HepG2 (cell line): ENCODE measurements around the gene STMN3. TPM values are rescaled to one million over a fixed set of nuclear protein-coding genes. Genes with fewer than 3 reads are reported as not detected.

Experiments used
- ATF3 ChIP-seq: sonication (generic); formaldehyde crosslinking; IDR thresholded peaks from 2 replicates; pipeline ENCODE4 v1.4.0; 2020; ENCODE audit warnings: missing genetic modification reagents
- CCAR2 ChIP-seq: fragments of 200-400 bp; formaldehyde crosslinking; optimal IDR thresholded peaks from 2 replicates; pipeline ENCODE3; 2018; ENCODE audit warnings: low read depth, mild to moderate bottlenecking, low read length, moderate library complexity
- CHD4 ChIP-seq: fragments of 200-600 bp; sonication (generic); IDR thresholded peaks from 2 replicates; pipeline ENCODE4 v1.7.0; 2017; ENCODE audit warnings: mild to moderate bottlenecking, low read length, borderline replicate concordance
- DDIT3 ChIP-seq: sonication (generic); formaldehyde crosslinking; IDR thresholded peaks from 2 replicates; pipeline ENCODE4 v1.4.0; 2020; ENCODE audit warnings: mild to moderate bottlenecking, missing genetic modification reagents
- DZIP1 ChIP-seq: sonication (generic); formaldehyde crosslinking; IDR thresholded peaks from 2 replicates; pipeline ENCODE4 v1.5.0; 2020; ENCODE audit warnings: mild to moderate bottlenecking, missing genetic modification reagents
- JDP2 ChIP-seq: sonication (generic); formaldehyde crosslinking; IDR thresholded peaks from 2 replicates; pipeline ENCODE4 v1.8.1; 2022; ENCODE audit warnings: missing genetic modification reagents, borderline replicate concordance
- LBX2 ChIP-seq: sonication (generic); formaldehyde crosslinking; IDR thresholded peaks from 2 replicates; pipeline ENCODE4 v1.5.0; 2020; ENCODE audit warnings: missing genetic modification reagents, mild to moderate bottlenecking, borderline replicate concordance
- LCORL ChIP-seq, 2 experiments: fragments of 450-650 bp in 1 of 2; sonication (generic) in 1 of 2; formaldehyde crosslinking in 1 of 2; IDR thresholded peaks; 2 replicates each; pipeline versions ENCODE4 v1.5.0 to v1.6.1; 2017 to 2020; ENCODE audit warnings: antibody characterized with exemption in 1 of 2, missing genetic modification reagents in 1 of 2
- NKX3-1 ChIP-seq: sonication (generic); formaldehyde crosslinking; IDR thresholded peaks from 2 replicates; pipeline ENCODE4 v1.5.0; 2020; ENCODE audit warnings: missing genetic modification reagents
- NR3C1 ChIP-seq: sonication (generic); formaldehyde crosslinking; IDR thresholded peaks from 2 replicates; pipeline ENCODE4 v1.4.0; 2020; ENCODE audit warnings: missing genetic modification reagents
- SIN3A ChIP-seq: IDR thresholded peaks from 2 replicates; pipeline ENCODE4 v1.6.1; 2011; ENCODE audit warnings: low read depth, mild to moderate bottlenecking, control low read depth, low read length, borderline replicate concordance
- SMAD9 ChIP-seq: sonication (generic); formaldehyde crosslinking; IDR thresholded peaks from 2 replicates; pipeline ENCODE4 v1.5.1; 2020; ENCODE audit warnings: mild to moderate bottlenecking, missing genetic modification reagents
- TCF7 ChIP-seq: sonication (generic); IDR thresholded peaks from 2 replicates; pipeline ENCODE4 v1.6.1; 2016; ENCODE audit warnings: antibody characterized with exemption, low read depth
- TFAP4 ChIP-seq: sonication (generic); IDR thresholded peaks from 2 replicates; pipeline ENCODE4 v1.6.1; 2016; ENCODE audit warnings: low read depth, borderline replicate concordance
- TSC22D2 ChIP-seq: sonication (generic); formaldehyde crosslinking; IDR thresholded peaks from 2 replicates; pipeline ENCODE4 v1.5.1; 2020; ENCODE audit warnings: missing genetic modification reagents, mild to moderate bottlenecking, borderline replicate concordance
- ZBTB1 ChIP-seq: sonication (generic); formaldehyde crosslinking; IDR thresholded peaks from 2 replicates; pipeline ENCODE4 v1.4.0; 2020; ENCODE audit warnings: missing genetic modification reagents, borderline replicate concordance
- ZBTB34 ChIP-seq: sonication (generic); formaldehyde crosslinking; IDR thresholded peaks from 2 replicates; pipeline ENCODE4 v1.8.0; 2022; ENCODE audit warnings: mild to moderate bottlenecking, missing genetic modification reagents
- ZNF382 ChIP-seq: sonication (generic); formaldehyde crosslinking; IDR thresholded peaks from 2 replicates; pipeline ENCODE4 v1.5.0; 2020; ENCODE audit warnings: missing genetic modification reagents, mild to moderate bottlenecking, borderline replicate concordance
- polyA plus RNA-seq, 8 experiments: library from polyadenylated mRNA; depleted of rRNA in 3 of 8; stranded (reverse) in 7 of 8; unstranded in 1 of 8; fragments of >200 nt; fragmentation: Illumina TruSeq in 4 of 8; extraction: Trizol in 4 of 8; gene quantifications; 2 replicates each; pipeline versions ENCODE4 v1.2.1 to v1.2.3, GENCODE V29; 2011 to 2016; ENCODE audit warnings: low read depth in 4 of 8, missing spikeins in 1 of 8, mixed read lengths in 1 of 8; ENCODE audit not compliant: insufficient read depth in 1 of 8
- total RNA-seq, 5 experiments: library from RNA; depleted of rRNA; stranded (reverse); fragments of >200 nt; fragmentation: Illumina TruSeq; extraction: Trizol; gene quantifications; 2 replicates each; pipeline ENCODE4 v1.2.3, GENCODE V29; 2016; ENCODE audit warnings: low read depth in 1 of 5
- TF ChIP-seq, protein P1 (sequence below): sonication (generic); formaldehyde crosslinking; IDR thresholded peaks from 2 replicates; pipeline ENCODE4 v1.4.0; 2020; ENCODE audit warnings: missing genetic modification reagents
- TF ChIP-seq, protein P2 (sequence below): sonication (generic); formaldehyde crosslinking; IDR thresholded peaks from 2 replicates; pipeline ENCODE4 v1.4.0; 2020; ENCODE audit warnings: missing genetic modification reagents, mild to moderate bottlenecking, borderline replicate concordance

The STMN3 gene
- total and polyA plus RNA-seq, 2 of the 13 experiments (the other 11 are each of a cell fraction or from before 2014, with no cell fraction given) = 21.0 to 48.3 TPM

- TF ChIP-seq DDIT3 (CRISPR knock-in tag) = no peak
- TF ChIP-seq TSC22D2 = peak; percentile 41; the same call in 1 of the 2 replicates
- TF ChIP-seq NR3C1 (CRISPR knock-in tag) = no peak
- TF ChIP-seq LCORL (IDR thresholded peaks at IDR 0.05) = no peak
- peak; percentile 63 for TF ChIP-seq LCORL (CRISPR knock-in tag; IDR thresholded peaks at IDR 0.05)
- peak; percentile 78; the same call in 1 of the 2 replicates for TF ChIP-seq TFAP4
- TF ChIP-seq, protein P1, sequence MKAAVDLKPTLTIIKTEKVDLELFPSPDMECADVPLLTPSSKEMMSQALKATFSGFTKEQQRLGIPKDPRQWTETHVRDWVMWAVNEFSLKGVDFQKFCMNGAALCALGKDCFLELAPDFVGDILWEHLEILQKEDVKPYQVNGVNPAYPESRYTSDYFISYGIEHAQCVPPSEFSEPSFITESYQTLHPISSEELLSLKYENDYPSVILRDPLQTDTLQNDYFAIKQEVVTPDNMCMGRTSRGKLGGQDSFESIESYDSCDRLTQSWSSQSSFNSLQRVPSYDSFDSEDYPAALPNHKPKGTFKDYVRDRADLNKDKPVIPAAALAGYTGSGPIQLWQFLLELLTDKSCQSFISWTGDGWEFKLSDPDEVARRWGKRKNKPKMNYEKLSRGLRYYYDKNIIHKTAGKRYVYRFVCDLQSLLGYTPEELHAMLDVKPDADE (CRISPR knock-in tag) = no peak
- no peak for TF ChIP-seq ZBTB34 (CRISPR knock-in tag)
- TF ChIP-seq, protein P2, sequence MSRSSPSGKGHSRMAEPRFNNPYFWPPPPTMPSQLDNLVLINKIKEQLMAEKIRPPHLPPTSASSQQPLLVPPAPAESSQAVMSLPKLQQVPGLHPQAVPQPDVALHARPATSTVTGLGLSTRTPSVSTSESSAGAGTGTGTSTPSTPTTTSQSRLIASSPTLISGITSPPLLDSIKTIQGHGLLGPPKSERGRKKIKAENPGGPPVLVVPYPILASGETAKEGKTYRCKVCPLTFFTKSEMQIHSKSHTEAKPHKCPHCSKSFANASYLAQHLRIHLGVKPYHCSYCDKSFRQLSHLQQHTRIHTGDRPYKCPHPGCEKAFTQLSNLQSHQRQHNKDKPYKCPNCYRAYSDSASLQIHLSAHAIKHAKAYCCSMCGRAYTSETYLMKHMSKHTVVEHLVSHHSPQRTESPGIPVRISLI = no peak
- TF ChIP-seq ZBTB1 (CRISPR knock-in tag) = 0 out of 2 replicates have a peak, but pooled peaks have one; percentile 59
- TF ChIP-seq CCAR2 = no peak
- no peak for TF ChIP-seq JDP2 (CRISPR knock-in tag)
- peak; percentile 37; the same call in 1 of the 2 replicates for TF ChIP-seq DZIP1 (CRISPR knock-in tag)
- no peak for TF ChIP-seq SIN3A
- TF ChIP-seq LBX2 (CRISPR knock-in tag) = no peak
- no peak for TF ChIP-seq ZNF382 (CRISPR knock-in tag)
- TF ChIP-seq SMAD9 (CRISPR knock-in tag) = no peak
- TF ChIP-seq ATF3 (CRISPR knock-in tag) = peak; percentile 44; the same call in 1 of the 2 replicates
- no peak for TF ChIP-seq TCF7
- no peak for TF ChIP-seq CHD4
- TF ChIP-seq NKX3-1 (CRISPR knock-in tag) = no peak
Observed at GRCh38 chr20:63641792-63642523, 11.3 kb downstream of the STMN3 start (continued).
